Prostate gland (tissue), 2 donors: Measurements from ENCODE around the gene MYLK2.

Experiments
- POLR2A ChIP-seq: fragments of 450-650 bp; IDR thresholded peaks from one replicate; pipeline ENCODE4 v1.6.1; 2016; ENCODE audit warnings: antibody characterized with exemption, mild to moderate bottlenecking
- TF ChIP-seq, protein P1 (sequence below), 4 experiments: fragments of 200-600 bp in 2 of 4; fragments of 450-650 bp in 2 of 4; sonication (generic) in 2 of 4; IDR thresholded peaks; 1 replicate in 3 of 4; 2 replicates in 1 of 4; pipeline ENCODE4 v1.5.1; 2016 to 2019; ENCODE audit warnings: antibody characterized with exemption in 4 of 4, mild to moderate bottlenecking in 2 of 4, moderate library complexity in 2 of 4

DNA sequence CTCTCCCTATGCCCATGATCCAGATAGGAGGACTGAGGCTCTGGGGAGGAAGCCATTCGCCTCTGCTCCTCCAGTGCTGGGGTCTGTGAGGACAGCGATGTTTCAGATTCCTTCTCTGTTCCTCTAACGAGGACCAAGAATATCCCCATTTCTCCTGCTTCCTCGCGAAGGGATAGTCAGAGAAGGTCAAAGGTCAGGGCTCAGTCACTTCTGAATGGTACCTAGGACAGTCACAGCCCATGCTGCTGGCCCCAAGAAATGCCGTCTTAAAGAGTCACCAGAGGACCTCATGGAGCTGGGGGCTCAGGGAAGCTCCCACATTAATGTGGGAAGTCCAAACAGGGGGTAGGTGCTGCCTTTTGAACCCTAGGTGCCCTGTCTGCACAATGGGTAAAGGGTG is 24.1 kb downstream of the MYLK2 start:
- TF ChIP-seq POLR2A: no peak
- TF ChIP-seq, protein P1, sequence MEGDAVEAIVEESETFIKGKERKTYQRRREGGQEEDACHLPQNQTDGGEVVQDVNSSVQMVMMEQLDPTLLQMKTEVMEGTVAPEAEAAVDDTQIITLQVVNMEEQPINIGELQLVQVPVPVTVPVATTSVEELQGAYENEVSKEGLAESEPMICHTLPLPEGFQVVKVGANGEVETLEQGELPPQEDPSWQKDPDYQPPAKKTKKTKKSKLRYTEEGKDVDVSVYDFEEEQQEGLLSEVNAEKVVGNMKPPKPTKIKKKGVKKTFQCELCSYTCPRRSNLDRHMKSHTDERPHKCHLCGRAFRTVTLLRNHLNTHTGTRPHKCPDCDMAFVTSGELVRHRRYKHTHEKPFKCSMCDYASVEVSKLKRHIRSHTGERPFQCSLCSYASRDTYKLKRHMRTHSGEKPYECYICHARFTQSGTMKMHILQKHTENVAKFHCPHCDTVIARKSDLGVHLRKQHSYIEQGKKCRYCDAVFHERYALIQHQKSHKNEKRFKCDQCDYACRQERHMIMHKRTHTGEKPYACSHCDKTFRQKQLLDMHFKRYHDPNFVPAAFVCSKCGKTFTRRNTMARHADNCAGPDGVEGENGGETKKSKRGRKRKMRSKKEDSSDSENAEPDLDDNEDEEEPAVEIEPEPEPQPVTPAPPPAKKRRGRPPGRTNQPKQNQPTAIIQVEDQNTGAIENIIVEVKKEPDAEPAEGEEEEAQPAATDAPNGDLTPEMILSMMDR (IDR thresholded peaks at IDR 0.05): no peak
